Chondrocyte (in vitro differentiated cells): Measurements from ENCODE around the gene IFNK. TPM values are rescaled to one million over a fixed set of nuclear protein-coding genes. Genes with fewer than 3 reads are reported as not detected.

Experiments used
- DNase-seq: peaks from one replicate; pipeline ENCODE4 v3.0.0; 2021; ENCODE audit warnings: mixed read lengths, low spot score
- H3K27ac Mint-ChIP-seq: one replicate; pipeline ENCODE4 v1.8.0; 2021; ENCODE audit warnings: mild to moderate bottlenecking, moderate library complexity, mixed read lengths; ENCODE audit not compliant: unreplicated experiment
- H3K27me3 Mint-ChIP-seq: 2 replicates; pipeline ENCODE4 v1.8.0; 2021; ENCODE audit warnings: low read depth, mixed read lengths
- H3K36me3 Mint-ChIP-seq: 2 replicates; pipeline ENCODE4 v1.8.0; 2021; ENCODE audit warnings: low read depth, mixed read lengths
- H3K4me1 Mint-ChIP-seq: 2 replicates; pipeline ENCODE4 v1.8.0; 2021; ENCODE audit warnings: low read depth, mild to moderate bottlenecking, mixed read lengths
- H3K4me3 Mint-ChIP-seq: one replicate; pipeline ENCODE4 v1.8.0; 2021; ENCODE audit warnings: mild to moderate bottlenecking, moderate library complexity, mixed read lengths; ENCODE audit not compliant: unreplicated experiment
- H3K9me3 Mint-ChIP-seq: 2 replicates; pipeline ENCODE4 v1.8.0; 2021; ENCODE audit warnings: low read depth, mixed read lengths
- CTCF ChIP-seq: fragments of 200-600 bp; sonication (generic); IDR thresholded peaks from 2 replicates; pipeline ENCODE4 v1.5.0; 2021; ENCODE audit warnings: antibody characterized with exemption, mild to moderate bottlenecking, moderate library complexity
- total RNA-seq: library from RNA; stranded (reverse); gene quantifications from 3 replicates; pipeline ENCODE4 v1.2.1, GENCODE V29; 2021

Gene IFNK
- total RNA-seq, 1 donor from 2014 or later: not detected

DNA sequence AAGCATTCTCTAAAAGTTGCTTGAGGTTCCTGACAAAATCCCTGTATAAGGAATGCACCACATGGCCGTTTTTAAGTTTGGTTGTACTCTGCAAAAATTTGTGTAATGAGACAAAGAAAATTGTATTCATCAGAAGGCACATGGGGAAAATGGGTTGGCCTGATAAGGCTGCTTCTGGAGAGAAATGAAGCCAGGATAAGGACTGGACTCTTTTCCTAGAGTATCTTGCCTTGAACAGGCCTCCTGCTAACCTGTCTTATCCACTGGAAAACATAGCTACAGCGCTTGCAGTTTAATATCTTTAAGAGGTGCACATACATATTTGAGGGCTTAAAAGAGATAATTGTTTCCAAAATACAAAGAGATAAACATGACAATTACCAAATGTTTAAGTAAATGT, 41.4 kb upstream of the IFNK start:
- Mint-ChIP-seq H3K27me3 (peaks cover 1% of the 10 kb centered on the region), H3K36me3 (peaks cover 2% of the 10 kb centered on the region), H3K4me1 (peaks cover 7% of the 10 kb centered on the region), H3K27ac (no peak overlapping the region), H3K4me3 (no peak overlapping the region), H3K9me3 (peaks cover 9% of the 10 kb centered on the region)
- no peak for TF ChIP-seq CTCF
- DNase-seq: no peak

GRCh38 chr9:27483576-27483975, 40.5 kb upstream of the IFNK start:
- Mint-ChIP-seq H3K4me1 (no peaks in the 10 kb centered on the region), H3K27ac (no peak overlapping the region), H3K27me3 (peaks cover 1% of the 10 kb centered on the region), H3K4me3 (no peak overlapping the region), H3K9me3 (no peaks in the 10 kb centered on the region), H3K36me3 (no peaks in the 10 kb centered on the region)
- no peak for TF ChIP-seq CTCF
- DNase-seq: no peak

- DNase-seq: no peak
- H3K4me3 Mint-ChIP-seq: no peak overlapping the region
- peaks cover 1% of the 10 kb centered on the region for H3K27me3 Mint-ChIP-seq
- H3K9me3 Mint-ChIP-seq: no peaks in the 10 kb centered on the region
- H3K27ac Mint-ChIP-seq: no peak overlapping the region
- H3K36me3 Mint-ChIP-seq: no peaks in the 10 kb centered on the region
- no peak for TF ChIP-seq CTCF
- H3K4me1 Mint-ChIP-seq: no peaks in the 10 kb centered on the region
These were observed 38.9 kb upstream of the IFNK start for GRCh38 chr9:27485158-27485557.

DNA sequence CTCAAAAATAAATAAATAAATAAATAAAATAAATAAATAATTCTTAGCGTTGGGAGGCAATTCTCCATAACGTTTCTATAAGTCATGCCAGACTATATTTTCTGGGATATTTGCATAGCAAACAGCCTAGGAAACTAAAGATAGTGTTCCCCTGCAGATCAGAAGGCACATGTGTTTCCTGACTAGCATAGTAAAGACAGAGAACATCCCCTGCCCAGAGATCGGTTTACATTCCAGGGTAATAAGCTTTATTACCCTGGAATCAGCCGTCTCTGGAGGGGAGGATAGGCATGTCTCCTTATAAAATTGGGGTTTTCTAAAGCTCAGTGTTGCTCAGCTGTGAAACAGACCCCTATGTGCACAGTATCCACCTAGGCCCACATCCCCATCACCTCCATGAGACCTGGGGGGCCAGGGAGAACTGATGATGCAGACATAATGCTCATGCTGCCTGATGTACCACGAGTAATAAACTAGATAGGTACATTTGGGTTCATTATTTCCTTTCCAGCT, 36.9 kb upstream of the IFNK start:
- Mint-ChIP-seq H3K4me1 (peaks cover 4% of the 10 kb centered on the region), H3K36me3 (no peaks in the 10 kb centered on the region), H3K9me3 (no peaks in the 10 kb centered on the region), H3K4me3 (no peak overlapping the region), H3K27ac (no peak overlapping the region), H3K27me3 (peaks cover 3% of the 10 kb centered on the region)
- no peak for TF ChIP-seq CTCF
- DNase-seq: no peak

- no peak for DNase-seq
- no peak for TF ChIP-seq CTCF
- Mint-ChIP-seq H3K36me3 (no peaks in the 10 kb centered on the region), H3K27me3 (peaks cover 3% of the 10 kb centered on the region), H3K4me1 (peaks cover 4% of the 10 kb centered on the region), H3K27ac (no peak overlapping the region), H3K9me3 (no peaks in the 10 kb centered on the region), H3K4me3 (no peak overlapping the region)
These were observed 36.2 kb upstream of the IFNK start for GRCh38 chr9:27487927-27488326.
